Neural cell (in vitro differentiated cells): Measurements from ENCODE around the gene ABHD12. TPM values are rescaled to one million over a fixed set of nuclear protein-coding genes. Genes with fewer than 3 reads are reported as not detected.

Source experiments
- H2AFZ ChIP-seq: fragments of 200-600, 300-800 bp; sonication (generic), shearing (Covaris generic); 2 replicates; pipeline ENCODE4 v1.6.0; 2014; ENCODE audit warnings: low read depth, mild to moderate bottlenecking, antibody characterized with exemption, low read length, moderate library complexity
- H3F3A ChIP-seq: fragments of 200-600 bp; shearing (Covaris generic); 2 replicates; pipeline ENCODE4 v1.6.1; 2016; ENCODE audit warnings: mild to moderate bottlenecking, moderate library complexity, mixed read lengths, antibody characterized with exemption, low read length; ENCODE audit not compliant: insufficient read depth, poor library complexity, severe bottlenecking
- H3K27ac ChIP-seq: fragments of 200-600, 300-800 bp; sonication (generic), shearing (Covaris generic); 2 replicates; pipeline ENCODE4 v1.5.1; 2014; ENCODE audit warnings: mild to moderate bottlenecking, low read length, moderate library complexity
- H3K27me3 ChIP-seq: fragments of 300-800, 200-600 bp; sonication (generic), shearing (Covaris generic); 2 replicates; pipeline ENCODE4 v1.6.0; 2014; ENCODE audit warnings: mild to moderate bottlenecking, low read depth, low read length, moderate library complexity; ENCODE audit not compliant: insufficient read depth
- H3K36me3 ChIP-seq: fragments of 300-800, 200-600 bp; sonication (generic), shearing (Covaris generic); 2 replicates; pipeline ENCODE4 v1.5.1; 2014; ENCODE audit warnings: mild to moderate bottlenecking, antibody characterized with exemption, low read length, moderate library complexity; ENCODE audit not compliant: insufficient read depth
- H3K4me2 ChIP-seq: fragments of 300-800, 200-600 bp; sonication (generic), shearing (Covaris generic); 2 replicates; pipeline ENCODE4 v1.6.0; 2014; ENCODE audit warnings: mild to moderate bottlenecking, low read length
- H3K4me3 ChIP-seq: fragments of 300-800, 200-600 bp; sonication (generic), shearing (Covaris generic); 2 replicates; pipeline ENCODE4 v1.5.1; 2014; ENCODE audit warnings: mild to moderate bottlenecking, low read length, moderate library complexity
- H3K79me2 ChIP-seq: fragments of 200-600 bp; shearing (Covaris generic); replicated peaks from 2 replicates; pipeline ENCODE4 v1.6.0; 2014; ENCODE audit warnings: mild to moderate bottlenecking, low read length, moderate library complexity; ENCODE audit not compliant: insufficient read depth
- H3K9ac ChIP-seq: fragments of 300-800, 200-600 bp; sonication (generic), shearing (Covaris generic); 2 replicates; pipeline ENCODE4 v1.6.1; 2016; ENCODE audit warnings: mild to moderate bottlenecking, low read length, mixed read lengths
- H3K9me2 ChIP-seq: fragments of 200-600 bp; shearing (Covaris generic); 2 replicates; pipeline ENCODE4 v1.6.1; 2016; ENCODE audit warnings: mild to moderate bottlenecking, low read length, mixed read lengths; ENCODE audit not compliant: insufficient read depth
- H3K9me3 ChIP-seq: fragments of 200-600, 300-800 bp; sonication (generic), shearing (Covaris generic); 2 replicates; pipeline ENCODE4 v1.6.1; 2016; ENCODE audit warnings: mild to moderate bottlenecking, mixed run types, low read length, moderate library complexity, mixed read lengths
- H4K20me1 ChIP-seq: fragments of 200-600 bp; shearing (Covaris generic); 2 replicates; pipeline ENCODE4 v1.6.1; 2016; ENCODE audit warnings: mild to moderate bottlenecking, mixed run types; ENCODE audit not compliant: insufficient read depth
- CTCF ChIP-seq: fragments of 450-650 bp; IDR thresholded peaks from 2 replicates; pipeline ENCODE4 v1.5.1; 2014; ENCODE audit warnings: antibody characterized with exemption, mild to moderate bottlenecking, moderate library complexity; ENCODE audit not compliant: poor library complexity, severe bottlenecking
- EP300 ChIP-seq: fragments of 450-650 bp; conservative IDR thresholded peaks from 2 replicates; pipeline ENCODE4 v1.6.1; 2014; ENCODE audit warnings: antibody characterized with exemption, mild to moderate bottlenecking, moderate library complexity; ENCODE audit not compliant: poor library complexity, severe bottlenecking
- EZH2 ChIP-seq: fragments of 200-600, 300-800 bp; shearing (Covaris generic), sonication (generic); IDR thresholded peaks from 2 replicates; pipeline ENCODE4 v1.6.1; 2014; ENCODE audit warnings: antibody characterized with exemption, low read length, borderline replicate concordance, mild to moderate bottlenecking; ENCODE audit not compliant: insufficient read depth, poor library complexity, severe bottlenecking
- MXI1 ChIP-seq: fragments of 450-650 bp; conservative IDR thresholded peaks from 2 replicates; pipeline ENCODE4 v1.6.1; 2014; ENCODE audit warnings: antibody characterized with exemption, mild to moderate bottlenecking; ENCODE audit not compliant: poor library complexity, severe bottlenecking
- POLR2AphosphoS5 ChIP-seq: IDR thresholded peaks from 2 replicates; pipeline ENCODE4 v1.6.1; 2012
- RAD21 ChIP-seq: fragments of 450-650 bp; conservative IDR thresholded peaks from 2 replicates; pipeline ENCODE4 v1.6.1; 2014; ENCODE audit warnings: antibody characterized with exemption, mild to moderate bottlenecking, moderate library complexity
- REST ChIP-seq: IDR thresholded peaks from 2 replicates; pipeline ENCODE4 v1.6.1; 2012; ENCODE audit warnings: borderline replicate concordance
- SMC3 ChIP-seq: fragments of 450-650 bp; conservative IDR thresholded peaks from 2 replicates; pipeline ENCODE4 v1.6.1; 2014; ENCODE audit warnings: antibody characterized with exemption, mild to moderate bottlenecking, moderate library complexity; ENCODE audit not compliant: poor library complexity
- TAF1 ChIP-seq: IDR thresholded peaks from 2 replicates; pipeline ENCODE4 v1.6.1; 2012; ENCODE audit warnings: low read depth
- polyA minus RNA-seq: library from RNA; depleted of rRNA, polyadenylated mRNA; stranded (reverse); fragments of >200 nt; gene quantifications from 2 replicates; pipeline ENCODE4 v1.2.3, GENCODE V29; 2014
- polyA plus RNA-seq: library from polyadenylated mRNA; depleted of rRNA; stranded (reverse); fragments of >200 nt; gene quantifications from 2 replicates; pipeline ENCODE4 v1.2.3, GENCODE V29; 2014

The ABHD12 gene
- polyA plus RNA-seq (32.3 and 48.4 TPM in 2 replicates), polyA minus RNA-seq (46.8 and 51.6 TPM in 2 replicates)

DNA sequence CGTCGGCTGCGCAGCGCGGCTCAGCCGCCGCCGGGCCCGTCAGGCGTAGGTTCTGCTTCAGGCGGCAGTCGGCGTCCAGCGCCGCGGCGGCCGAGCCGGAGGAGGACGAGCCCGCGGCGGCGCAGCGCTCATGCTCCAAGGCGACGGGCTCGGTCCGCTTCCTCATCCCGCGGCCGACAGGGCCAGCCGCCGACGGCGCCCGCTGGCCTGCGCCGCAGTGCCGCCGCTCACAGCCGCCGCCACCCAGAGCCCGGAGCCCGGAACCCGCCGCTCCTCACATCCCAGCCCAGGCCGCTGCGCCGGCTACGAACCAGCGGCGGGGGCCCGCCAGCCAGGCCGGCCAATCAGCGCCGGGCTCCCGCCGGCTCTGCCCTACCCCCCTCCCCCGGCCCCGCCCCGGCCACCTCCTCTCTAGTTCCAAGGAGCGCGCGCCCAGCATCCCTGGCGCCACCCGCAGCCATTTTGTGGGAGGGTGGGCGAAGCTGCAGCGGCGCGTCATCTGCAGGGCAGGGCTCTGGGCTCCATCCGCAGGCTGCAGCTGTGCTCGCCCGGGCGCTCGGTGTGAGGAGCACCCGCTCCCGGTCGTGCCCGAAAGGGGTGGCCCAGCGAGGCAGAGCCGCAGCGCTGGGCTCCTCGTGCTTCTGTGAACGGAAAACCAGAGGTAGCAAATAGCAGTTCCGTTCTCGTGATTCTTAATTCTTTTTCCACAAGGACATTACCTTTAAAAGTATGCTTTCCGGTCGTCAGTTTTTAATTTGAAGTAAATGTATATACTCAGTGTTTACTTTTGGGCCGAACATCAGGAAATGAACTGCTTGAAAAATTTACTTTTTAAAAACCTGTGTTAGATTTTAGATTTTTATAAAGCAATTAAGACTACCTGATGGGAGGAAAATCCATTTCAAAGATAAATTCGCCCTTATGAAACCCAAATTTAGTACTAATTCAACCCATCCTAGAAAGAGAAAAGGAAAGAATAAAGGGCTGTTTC is at the start of gene ABHD12:
Gene ABHD12, minus strand, starts transcription at position 298 of the 991 bp plus-strand sequence. Its CDS starts 132 bp downstream, at position 166.
- H3K79me2 ChIP-seq: peaks cover 16% of the 10 kb centered on the region
- H4K20me1 ChIP-seq: no peaks in the 10 kb centered on the region
- H3K27ac ChIP-seq: peak within 1 kb of the TSS; percentile 77
- H3K4me3 ChIP-seq: peak within 1 kb of the TSS; percentile 97
- peak; percentile 70 for TF ChIP-seq TAF1
- peak; percentile 79 for TF ChIP-seq POLR2AphosphoS5
- peak; percentile 72 for TF ChIP-seq REST
- no peak for TF ChIP-seq EZH2
- TF ChIP-seq SMC3: peak; percentile 12
- no peak for TF ChIP-seq RAD21
- TF ChIP-seq EP300: peak; percentile 21
- no peak for TF ChIP-seq CTCF
- peak; percentile 55 for TF ChIP-seq MXI1
- no peaks in the 10 kb centered on the region for H3K9me2 ChIP-seq
- H3K36me3 ChIP-seq: no peaks in the 10 kb centered on the region
- H3K9me3 ChIP-seq: no peaks in the 10 kb centered on the region
- H3K9ac ChIP-seq: peak within 1 kb of the TSS; percentile 88
- no peaks in the 10 kb centered on the region for H3K27me3 ChIP-seq
- no peaks in the 10 kb centered on the region for H3F3A ChIP-seq
- peak within 1 kb of the TSS; percentile 84 for H3K4me2 ChIP-seq
- peak within 1 kb of the TSS; percentile 53 for H2AFZ ChIP-seq

DNA sequence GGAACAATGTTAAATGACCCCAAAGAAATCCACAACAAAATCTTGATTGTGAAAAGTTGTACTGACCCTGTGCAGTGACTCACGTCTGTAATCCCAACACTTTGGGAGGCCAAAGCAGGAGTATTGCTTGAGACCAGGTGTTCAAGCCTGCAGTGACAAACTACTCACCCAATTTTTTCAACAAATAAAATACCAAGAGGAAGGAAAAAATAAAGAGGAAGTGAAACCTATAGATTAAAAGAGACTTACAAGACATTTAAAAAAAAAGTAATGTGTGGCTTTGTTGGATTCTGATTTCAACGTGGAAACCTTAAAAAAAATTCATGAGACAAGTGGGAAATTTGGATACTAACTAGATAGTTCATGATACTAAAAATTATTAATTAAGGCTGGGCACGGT is 48.7 kb upstream of the ABHD12 start:
- no peak overlapping the region for H3K4me2 ChIP-seq
- H3F3A ChIP-seq: no peaks in the 10 kb centered on the region
- H3K4me3 ChIP-seq: no peak overlapping the region
- H3K79me2 ChIP-seq: no peaks in the 10 kb centered on the region
- no peaks in the 10 kb centered on the region for H4K20me1 ChIP-seq
- no peak for TF ChIP-seq SMC3
- TF ChIP-seq REST: no peak
- no peak for TF ChIP-seq EP300
- no peak for TF ChIP-seq MXI1
- no peak for TF ChIP-seq EZH2
- TF ChIP-seq CTCF: no peak
- no peak for TF ChIP-seq TAF1
- TF ChIP-seq POLR2AphosphoS5: no peak
- no peak for TF ChIP-seq RAD21
- H3K27ac ChIP-seq: no peak overlapping the region
- H2AFZ ChIP-seq: no peak overlapping the region
- no peaks in the 10 kb centered on the region for H3K9me2 ChIP-seq
- H3K27me3 ChIP-seq: no peaks in the 10 kb centered on the region
- H3K36me3 ChIP-seq: no peaks in the 10 kb centered on the region
- no peak overlapping the region for H3K9ac ChIP-seq
- no peaks in the 10 kb centered on the region for H3K9me3 ChIP-seq
